Measurements from ENCODE around the gene LYSMD1.
A peak's percentile ranks its signal among the peaks of the same experiment; 100 is the strongest.

DNA sequence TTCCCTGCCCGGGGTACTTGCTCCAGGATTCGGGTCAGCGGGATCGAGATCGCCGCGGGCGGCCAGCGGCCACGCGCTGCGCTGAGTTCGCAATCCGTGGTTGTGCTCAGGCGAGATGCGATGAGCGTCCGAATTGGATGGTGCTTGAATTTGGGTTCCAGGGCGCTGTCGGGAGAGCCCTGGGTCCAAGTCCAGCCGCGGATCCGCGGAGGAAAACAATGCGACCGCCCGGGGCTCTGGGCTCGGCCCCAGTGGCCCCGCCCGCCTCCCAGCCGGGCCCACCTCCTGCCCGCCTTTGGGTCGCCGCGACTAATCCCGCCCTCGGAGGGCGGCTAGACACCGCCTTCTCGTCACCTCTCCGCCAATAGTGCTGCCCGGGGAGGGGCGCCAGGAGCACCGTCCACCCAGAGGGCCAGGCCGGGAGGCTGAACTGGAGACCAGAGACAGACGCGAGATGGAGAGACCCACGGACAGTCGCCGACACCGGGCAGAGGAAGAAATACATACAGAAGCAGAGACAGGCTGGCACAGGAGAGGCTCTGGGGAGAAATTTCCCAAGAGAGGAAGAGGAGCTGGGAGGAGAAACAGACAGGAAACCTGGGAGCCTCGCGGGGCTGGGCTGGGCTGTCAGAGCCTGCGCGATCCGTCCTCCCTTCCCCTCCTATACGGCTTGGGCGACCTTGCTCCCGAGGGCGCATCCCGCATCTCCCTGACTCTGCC, 19.1 kb downstream of the LYSMD1 start, which contains the start of gene SEMA6C:
- TF ChIP-seq, protein P1, sequence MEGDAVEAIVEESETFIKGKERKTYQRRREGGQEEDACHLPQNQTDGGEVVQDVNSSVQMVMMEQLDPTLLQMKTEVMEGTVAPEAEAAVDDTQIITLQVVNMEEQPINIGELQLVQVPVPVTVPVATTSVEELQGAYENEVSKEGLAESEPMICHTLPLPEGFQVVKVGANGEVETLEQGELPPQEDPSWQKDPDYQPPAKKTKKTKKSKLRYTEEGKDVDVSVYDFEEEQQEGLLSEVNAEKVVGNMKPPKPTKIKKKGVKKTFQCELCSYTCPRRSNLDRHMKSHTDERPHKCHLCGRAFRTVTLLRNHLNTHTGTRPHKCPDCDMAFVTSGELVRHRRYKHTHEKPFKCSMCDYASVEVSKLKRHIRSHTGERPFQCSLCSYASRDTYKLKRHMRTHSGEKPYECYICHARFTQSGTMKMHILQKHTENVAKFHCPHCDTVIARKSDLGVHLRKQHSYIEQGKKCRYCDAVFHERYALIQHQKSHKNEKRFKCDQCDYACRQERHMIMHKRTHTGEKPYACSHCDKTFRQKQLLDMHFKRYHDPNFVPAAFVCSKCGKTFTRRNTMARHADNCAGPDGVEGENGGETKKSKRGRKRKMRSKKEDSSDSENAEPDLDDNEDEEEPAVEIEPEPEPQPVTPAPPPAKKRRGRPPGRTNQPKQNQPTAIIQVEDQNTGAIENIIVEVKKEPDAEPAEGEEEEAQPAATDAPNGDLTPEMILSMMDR (IDR thresholded peaks at IDR 0.05) = no peak
- peak; percentile 84 to 96 for TF ChIP-seq POLR2AphosphoS5 (IDR thresholded peaks at IDR 0.05; ENCODE audit: insufficient read depth in 1 of 2, low read depth in 1 of 2)
